NCI-H446 (cell line): ENCODE data around the gene KIFC3.

ENCODE experiments used
- DNase-seq, 2 experiments: peaks; one replicate each; lab custom pipeline; 2025; lab: John Stamatoyannopoulos, UW

Gene KIFC3

GRCh38 chr16:57764341-57765159 is 37.7 kb downstream of the KIFC3 start:
- no peak for DNase-seq

DNA sequence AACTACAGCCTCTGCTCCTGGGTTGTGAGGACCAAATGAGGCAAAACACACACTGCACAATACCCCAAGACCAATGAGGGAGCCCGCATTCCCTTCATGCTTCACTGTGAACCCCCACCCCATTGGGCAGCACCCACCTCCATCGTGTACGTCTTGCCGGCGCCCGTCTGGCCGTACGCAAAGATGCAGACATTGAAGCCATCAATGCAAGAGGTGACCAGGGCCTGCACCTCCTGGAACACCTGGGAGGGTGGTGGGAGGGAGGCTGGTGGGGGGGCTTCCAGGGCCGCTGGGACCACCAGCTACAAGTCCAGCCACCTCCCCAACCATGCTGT is 38.3 kb downstream of the KIFC3 start:
- no peak for DNase-seq

DNA sequence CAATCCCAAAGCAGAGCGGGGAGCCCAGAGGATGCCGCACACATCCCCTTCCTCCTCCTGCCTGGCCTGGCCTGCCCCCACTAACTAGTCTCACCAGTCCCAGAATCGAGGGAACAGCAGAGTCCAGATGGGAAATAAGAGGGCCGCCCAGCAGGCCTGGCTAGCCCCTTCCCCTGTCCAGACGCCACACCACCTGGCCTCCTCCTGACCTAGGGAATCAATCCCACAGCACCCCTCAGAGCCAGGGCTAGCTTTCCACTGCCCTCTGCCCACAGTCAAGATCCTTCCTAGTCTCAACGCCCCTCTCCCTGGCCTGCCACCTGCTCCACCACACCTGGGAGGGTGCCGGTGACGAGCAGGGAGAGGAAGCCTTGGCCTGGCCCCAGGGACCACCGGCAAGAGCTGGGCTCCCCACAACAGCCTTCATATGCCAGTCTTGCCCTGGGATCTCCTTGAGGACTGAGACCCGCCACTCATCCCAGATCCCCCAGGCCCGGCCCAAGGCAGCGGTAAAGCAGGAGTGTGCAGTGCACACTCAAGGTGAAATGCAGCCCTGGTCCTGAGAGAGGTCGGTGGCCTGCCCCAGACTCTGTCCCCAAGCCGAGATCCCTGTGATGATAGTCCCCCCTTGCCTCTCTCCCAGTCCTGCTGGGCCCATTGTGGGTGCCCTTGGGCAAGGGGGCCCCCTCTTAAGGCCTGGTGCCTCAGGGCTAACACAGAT is 38.8 kb downstream of the KIFC3 start:
- no peak for DNase-seq

- no peak for DNase-seq
Observed at GRCh38 chr16:57762365-57763040, 39.8 kb downstream of the KIFC3 start.

GRCh38 chr16:57761957-57762356 is 40.3 kb downstream of the KIFC3 start:
- DNase-seq, result no peak

- no peak for DNase-seq
Observed at GRCh38 chr16:57761301-57761700, 41.0 kb downstream of the KIFC3 start.

DNA sequence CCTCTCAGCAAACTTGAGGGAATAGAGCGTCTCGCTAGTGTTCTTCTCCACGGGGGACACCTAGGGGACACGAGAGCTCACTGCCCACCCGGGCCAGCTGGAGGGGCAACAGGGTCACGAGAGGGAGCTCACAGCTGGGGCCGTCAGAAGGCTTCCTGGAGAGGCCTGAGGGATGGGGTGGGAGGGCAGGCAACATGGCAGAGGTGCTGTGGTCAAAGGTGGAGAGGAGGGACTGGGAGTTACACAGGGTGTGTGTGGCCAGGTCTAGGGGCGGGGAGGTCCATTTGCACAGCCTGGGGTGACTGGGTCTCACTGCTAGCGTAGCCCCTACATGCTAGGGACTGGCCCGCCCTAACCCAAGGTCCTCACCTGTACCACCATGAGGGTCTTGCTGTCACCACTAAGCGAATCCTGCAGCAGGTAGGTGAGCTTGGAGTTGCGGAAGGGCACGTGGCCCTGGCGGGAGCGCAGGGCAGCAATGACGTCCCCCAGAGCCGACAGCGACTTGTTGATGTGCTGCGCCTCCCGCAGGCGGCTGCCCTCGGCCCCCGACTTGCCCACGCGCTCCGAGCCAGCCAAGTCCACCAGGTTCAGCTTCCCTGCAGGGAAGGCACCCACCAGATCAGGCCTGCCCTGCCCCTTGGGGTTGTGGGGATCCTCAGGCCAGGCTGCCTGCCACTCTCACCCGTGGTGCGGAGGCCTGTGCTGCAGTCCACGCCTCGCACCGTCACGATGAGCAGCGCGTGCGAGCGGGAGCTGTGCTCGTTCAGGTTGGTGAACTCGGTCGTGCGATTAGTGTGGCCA is 41.7 kb downstream of the KIFC3 start:
- no peak for DNase-seq

DNA sequence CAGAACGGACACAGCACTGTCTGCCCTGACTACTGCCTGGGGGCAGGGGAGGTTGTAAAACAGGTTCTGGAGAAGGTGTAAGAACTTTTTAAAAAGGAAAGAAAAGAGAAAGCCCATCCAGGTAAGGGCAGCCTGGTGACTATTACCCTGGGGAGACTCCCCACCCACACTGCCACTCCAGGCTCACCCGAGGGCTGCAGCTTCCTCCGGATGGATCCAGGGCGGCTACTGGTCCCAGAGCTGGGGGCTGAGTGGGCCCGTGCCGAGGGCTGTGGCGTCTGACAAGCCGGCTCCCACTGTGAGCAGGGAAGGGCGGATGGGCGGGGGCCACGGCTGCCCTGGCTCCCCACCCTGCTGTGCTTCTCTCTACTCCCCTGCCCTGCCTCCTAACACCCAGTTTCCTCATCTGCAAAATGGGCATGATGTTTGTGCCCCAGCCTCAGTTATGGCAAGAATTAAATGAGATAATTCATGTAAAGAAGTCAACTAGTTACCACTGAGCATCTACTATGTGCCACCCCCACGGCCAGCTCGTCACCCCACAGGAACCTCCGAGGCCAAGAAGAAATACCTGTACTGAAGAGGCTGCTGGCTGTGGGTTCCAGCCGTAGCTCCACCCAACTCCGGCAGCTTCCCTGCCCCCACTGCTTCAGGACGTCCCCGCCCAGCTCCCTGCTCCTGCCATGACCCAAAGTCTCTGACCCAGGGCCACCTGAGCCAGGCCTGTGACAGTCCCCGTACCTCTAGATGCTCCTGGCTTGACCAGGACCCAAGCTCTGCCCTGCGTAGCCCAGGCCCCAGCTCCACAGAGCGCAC is 42.5 kb downstream of the KIFC3 start:
- DNase-seq, result no peak

DNA sequence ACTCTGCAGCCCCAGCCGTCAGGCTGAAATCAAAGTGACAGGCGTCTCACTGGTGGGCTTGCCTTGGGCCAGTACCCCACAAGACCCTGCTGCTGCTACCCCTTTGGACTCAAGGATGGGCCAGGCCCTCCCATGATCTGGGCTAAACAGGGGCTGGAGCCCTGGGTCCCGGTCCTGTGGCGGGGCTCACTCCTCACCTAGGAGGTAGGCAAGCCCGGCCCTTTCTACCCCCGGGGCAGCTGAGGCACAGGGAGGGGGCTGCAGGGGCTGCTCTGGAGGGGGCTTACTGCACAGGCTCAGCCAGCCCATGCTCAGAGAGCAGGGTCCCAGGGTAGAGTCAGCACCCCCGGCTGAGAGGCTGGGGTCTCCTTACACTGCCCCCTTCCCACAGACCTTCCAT is 43.2 kb downstream of the KIFC3 start:
- DNase-seq, result no peak

GRCh38 chr16:57758331-57759117 is 43.8 kb downstream of the KIFC3 start:
- DNase-seq, result no peak

DNA sequence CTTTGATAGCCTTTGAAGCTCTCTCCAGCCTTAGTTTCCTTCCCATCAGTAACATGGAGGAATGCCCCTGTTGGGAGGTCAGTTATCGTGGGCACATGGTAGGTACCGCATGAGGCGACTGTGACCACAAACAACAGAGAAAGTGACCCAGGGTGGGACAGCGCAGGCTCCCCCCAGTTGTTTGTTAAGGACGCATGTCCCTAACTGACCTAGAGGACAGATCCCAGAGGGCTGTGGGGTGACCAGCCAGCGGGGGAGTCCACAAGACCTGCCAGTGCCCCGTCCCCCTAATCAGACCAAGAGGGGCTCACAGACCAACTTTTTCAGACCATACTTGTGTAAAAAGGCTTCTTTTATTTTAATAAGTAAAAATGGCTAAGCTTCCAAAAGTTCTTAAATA is 44.4 kb downstream of the KIFC3 start:
- DNase-seq, result no peak

GRCh38 chr16:57757326-57757786 is 44.9 kb downstream of the KIFC3 start:
- DNase-seq, result peak in 1 of 2 experiments; percentile 56

DNA sequence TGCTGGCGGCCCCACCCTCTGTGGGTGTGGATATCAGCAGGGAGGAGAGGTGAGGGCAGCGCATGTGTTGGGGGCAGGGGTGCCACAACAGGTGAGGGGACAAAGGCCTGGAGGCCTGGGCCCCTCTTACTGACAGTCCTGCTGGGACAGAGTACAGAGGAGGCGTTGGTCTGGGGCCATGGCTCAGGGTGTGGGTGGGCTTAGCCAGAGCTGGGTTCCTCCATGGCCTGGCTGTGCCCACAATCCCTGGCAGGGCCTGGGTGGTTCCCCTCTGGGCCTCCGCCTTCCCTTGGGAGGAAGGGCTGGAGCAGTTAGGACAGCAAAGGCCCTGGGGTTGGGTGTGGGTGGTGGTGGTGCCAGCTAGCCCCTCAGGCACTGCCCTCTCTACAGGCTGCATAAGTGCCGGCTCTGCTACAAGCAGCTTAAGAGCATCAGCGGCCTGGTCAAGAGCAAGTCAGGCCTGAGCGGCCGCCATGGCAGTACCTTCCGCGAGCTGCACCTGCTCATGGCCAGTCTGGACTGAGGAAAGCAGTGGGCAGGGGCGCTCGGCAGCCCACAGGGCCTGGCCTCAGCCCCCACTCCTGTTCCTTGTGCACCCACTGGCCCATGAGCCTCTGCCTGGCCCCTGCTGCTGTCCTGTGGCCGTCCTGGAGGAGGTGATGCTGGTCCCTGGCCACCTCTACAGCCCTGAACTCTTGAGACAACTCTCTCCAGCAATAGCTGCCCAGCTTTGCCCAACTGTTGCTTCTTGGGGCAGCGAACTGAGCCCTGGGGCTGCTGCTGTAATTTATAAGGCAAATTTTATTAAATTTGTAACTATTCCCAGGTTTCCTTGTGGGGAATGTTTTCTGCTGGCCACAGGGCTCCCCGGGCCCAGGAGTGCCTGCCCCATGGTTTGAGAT is 45.6 kb downstream of the KIFC3 start:
- DNase-seq, result no peak

DNA sequence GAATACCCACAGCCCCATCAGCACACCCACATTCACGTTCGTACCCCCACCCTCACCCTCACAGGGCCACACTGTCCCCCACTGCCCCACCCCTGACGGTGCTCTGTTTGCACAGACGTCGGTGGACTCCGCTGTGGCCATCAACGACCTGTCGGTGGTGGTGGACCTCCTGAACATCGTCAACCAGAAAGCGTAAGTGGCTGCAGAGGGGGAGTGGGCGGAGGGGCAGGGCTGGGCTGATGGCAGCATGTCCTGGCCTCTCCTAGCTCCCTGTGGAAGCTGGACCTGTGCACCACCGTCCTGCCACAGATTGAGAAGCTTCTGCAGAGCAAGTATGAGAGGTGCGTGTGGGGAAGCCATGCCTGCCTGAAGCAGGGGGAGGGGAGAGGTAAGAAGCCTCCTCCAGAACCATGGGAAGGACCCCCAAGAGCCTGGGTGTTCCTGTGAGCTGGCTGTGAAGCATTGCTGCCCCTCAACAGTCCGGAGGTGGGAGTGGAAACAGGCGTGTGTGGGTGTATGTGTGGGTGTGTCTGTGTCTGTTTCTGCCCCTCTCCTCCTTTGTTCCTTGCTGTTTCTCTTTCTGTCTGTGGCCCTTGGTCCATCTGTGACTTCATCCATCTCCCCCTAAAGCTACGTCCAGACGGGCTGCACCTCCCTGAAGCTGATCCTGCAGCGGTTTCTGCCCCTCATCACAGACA is 46.4 kb downstream of the KIFC3 start:
- no peak for DNase-seq

- DNase-seq, result no peak
Observed at GRCh38 chr16:57755061-57755684, 47.1 kb downstream of the KIFC3 start.

DNA sequence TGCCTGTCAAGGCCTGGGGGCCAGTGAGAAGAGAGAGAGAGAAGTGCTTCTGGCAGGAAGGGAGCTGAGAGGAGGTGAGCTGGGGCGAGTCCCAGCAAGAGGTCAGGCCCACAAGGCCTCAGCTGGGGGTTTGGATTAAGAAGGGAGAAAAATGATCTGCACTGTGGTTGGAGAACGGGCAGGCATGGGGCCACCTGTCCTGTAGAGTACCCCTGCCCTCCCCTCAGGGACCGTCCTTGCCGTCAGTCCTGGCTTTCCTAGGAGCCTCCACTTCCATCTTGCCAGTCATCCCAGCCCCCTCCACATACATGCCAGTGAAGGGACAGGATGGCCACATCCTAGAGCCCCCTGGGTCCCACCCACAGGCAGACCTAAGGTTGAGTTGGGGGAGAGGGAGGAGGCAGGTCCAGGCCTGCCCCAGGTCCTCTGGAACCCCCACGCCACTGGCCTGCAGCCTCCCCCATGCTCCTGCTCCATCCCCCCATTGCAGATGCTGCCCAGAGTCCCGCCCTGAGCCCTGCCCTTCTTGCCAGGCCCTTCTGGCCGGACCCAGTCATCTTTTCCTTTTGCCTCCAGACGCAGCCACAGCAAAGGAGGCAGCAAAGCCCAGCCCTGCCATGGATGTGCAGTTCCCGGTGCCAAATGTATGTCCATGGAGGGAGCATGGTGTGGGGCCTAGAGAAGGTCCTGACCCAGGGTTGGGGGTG is 47.8 kb downstream of the KIFC3 start:
- DNase-seq, result no peak
